Measurements from ENCODE around the gene ZC3H18.

GRCh38 chr16:88681084-88681680, 111.0 kb downstream of the ZC3H18 start:
- peak in 4 of 7 experiments; percentile 7 to 45 (median 32) for TF ChIP-seq CTCF (IDR thresholded peaks at IDR 0.05)
- no peak for TF ChIP-seq POLR2AphosphoS5 (IDR thresholded peaks at IDR 0.05)
- TF ChIP-seq POLR2A (IDR thresholded peaks at IDR 0.05) = no peak

Measured in stomach (tissue), 4 donors.